Measurements from ENCODE around the gene TECPR1.
"Not testable (repeated sequence)": the region's sequence is repeated elsewhere in the genome, so short reads cannot be mapped to it uniquely, and the experiment has no call there.

The TECPR1 gene

GRCh38 chr7:98224701-98225181, 27.3 kb downstream of the TECPR1 start:
- DNase-seq, result no peak

GRCh38 chr7:98223898-98224700, 27.9 kb downstream of the TECPR1 start:
- no peak for DNase-seq

- DNase-seq, result no peak
Observed at GRCh38 chr7:98223351-98223897, 28.6 kb downstream of the TECPR1 start.

GRCh38 chr7:98222533-98223195, 29.4 kb downstream of the TECPR1 start:
- DNase-seq, result no peak

- DNase-seq, result no peak
Observed at GRCh38 chr7:98221611-98222532, 30.2 kb downstream of the TECPR1 start.

- not testable (repeated sequence) for DNase-seq
Observed at GRCh38 chr7:98219382-98219781, 32.6 kb downstream of the TECPR1 start.

GRCh38 chr7:98217623-98218582, 34.1 kb downstream of the TECPR1 start:
- DNase-seq, result peak; percentile 37 to 61

GRCh38 chr7:98216941-98217622, 35.0 kb downstream of the TECPR1 start:
- no peak for DNase-seq

- DNase-seq, result no peak
Observed at GRCh38 chr7:98215561-98216495, 36.2 kb downstream of the TECPR1 start.

GRCh38 chr7:98214811-98215321, 37.2 kb downstream of the TECPR1 start:
- no peak for DNase-seq

- no peak for DNase-seq
Observed at GRCh38 chr7:98213888-98214810, 37.9 kb downstream of the TECPR1 start.

- no peak for DNase-seq
Observed at GRCh38 chr7:98213296-98213887, 38.6 kb downstream of the TECPR1 start.

- no peak for DNase-seq
Observed at GRCh38 chr7:98212532-98213041, 39.4 kb downstream of the TECPR1 start.

GRCh38 chr7:98211676-98212531, 40.1 kb downstream of the TECPR1 start:
- no peak for DNase-seq

- DNase-seq, result no peak
Observed at GRCh38 chr7:98211221-98211675, 40.8 kb downstream of the TECPR1 start, which contains the start of gene BHLHA15. Gene BHLHA15 (plus strand): TSS chr7:98211439. CDS start chr7:98212310, 871 bp downstream.

- no peak for DNase-seq
Observed at GRCh38 chr7:98210513-98211220, 41.4 kb downstream of the TECPR1 start.
